ENCODE results near the gene FLOT2. TPM values are rescaled to one million over a fixed set of nuclear protein-coding genes. Genes with fewer than 3 reads are reported as not detected.

The FLOT2 gene, protein sequence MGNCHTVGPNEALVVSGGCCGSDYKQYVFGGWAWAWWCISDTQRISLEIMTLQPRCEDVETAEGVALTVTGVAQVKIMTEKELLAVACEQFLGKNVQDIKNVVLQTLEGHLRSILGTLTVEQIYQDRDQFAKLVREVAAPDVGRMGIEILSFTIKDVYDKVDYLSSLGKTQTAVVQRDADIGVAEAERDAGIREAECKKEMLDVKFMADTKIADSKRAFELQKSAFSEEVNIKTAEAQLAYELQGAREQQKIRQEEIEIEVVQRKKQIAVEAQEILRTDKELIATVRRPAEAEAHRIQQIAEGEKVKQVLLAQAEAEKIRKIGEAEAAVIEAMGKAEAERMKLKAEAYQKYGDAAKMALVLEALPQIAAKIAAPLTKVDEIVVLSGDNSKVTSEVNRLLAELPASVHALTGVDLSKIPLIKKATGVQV
- total RNA-seq (10 to 100 TPM; 34.9 to 39.6 TPM), polyA plus RNA-seq (ENCODE audit: insufficient read length in 2 of 2) (100 to 1,000 TPM; 129 to 138 TPM)
- long read RNA-seq, donor 1, transcript FLOT2-210 (11 exons, 2,585 nt): minor isoform, 6 of 29 reads
- long read RNA-seq, donor 1, transcript FLOT2-202 (11 exons, 2,618 nt): major isoform, 21 of 29 reads
- long read RNA-seq, donor 1, partial matches to known transcripts: 0 of 29 reads
- long read RNA-seq, donor 1, other reads (novel, unspliced or antisense): 0 of 29 reads
- long read RNA-seq, donor 2, transcript FLOT2-202 (11 exons, 2,618 nt): major isoform, 12 of 36 reads
- long read RNA-seq, donor 2, partial matches to known transcripts: 22 of 36 reads
- long read RNA-seq, donor 2, other reads (novel, unspliced or antisense): 0 of 36 reads
- long read RNA-seq, donor 3, transcript FLOT2-202 (11 exons, 2,618 nt): major isoform, 11 of 14 reads
- long read RNA-seq, donor 3, partial matches to known transcripts: 0 of 14 reads
- long read RNA-seq, donor 3, other reads (novel, unspliced or antisense): 0 of 14 reads
- long read RNA-seq, donor 4, transcript FLOT2-202 (11 exons, 2,618 nt): major isoform, 9 of 10 reads
- long read RNA-seq, donor 4, partial matches to known transcripts: 0 of 10 reads
- long read RNA-seq, donor 4, other reads (novel, unspliced or antisense): 0 of 10 reads

DNA sequence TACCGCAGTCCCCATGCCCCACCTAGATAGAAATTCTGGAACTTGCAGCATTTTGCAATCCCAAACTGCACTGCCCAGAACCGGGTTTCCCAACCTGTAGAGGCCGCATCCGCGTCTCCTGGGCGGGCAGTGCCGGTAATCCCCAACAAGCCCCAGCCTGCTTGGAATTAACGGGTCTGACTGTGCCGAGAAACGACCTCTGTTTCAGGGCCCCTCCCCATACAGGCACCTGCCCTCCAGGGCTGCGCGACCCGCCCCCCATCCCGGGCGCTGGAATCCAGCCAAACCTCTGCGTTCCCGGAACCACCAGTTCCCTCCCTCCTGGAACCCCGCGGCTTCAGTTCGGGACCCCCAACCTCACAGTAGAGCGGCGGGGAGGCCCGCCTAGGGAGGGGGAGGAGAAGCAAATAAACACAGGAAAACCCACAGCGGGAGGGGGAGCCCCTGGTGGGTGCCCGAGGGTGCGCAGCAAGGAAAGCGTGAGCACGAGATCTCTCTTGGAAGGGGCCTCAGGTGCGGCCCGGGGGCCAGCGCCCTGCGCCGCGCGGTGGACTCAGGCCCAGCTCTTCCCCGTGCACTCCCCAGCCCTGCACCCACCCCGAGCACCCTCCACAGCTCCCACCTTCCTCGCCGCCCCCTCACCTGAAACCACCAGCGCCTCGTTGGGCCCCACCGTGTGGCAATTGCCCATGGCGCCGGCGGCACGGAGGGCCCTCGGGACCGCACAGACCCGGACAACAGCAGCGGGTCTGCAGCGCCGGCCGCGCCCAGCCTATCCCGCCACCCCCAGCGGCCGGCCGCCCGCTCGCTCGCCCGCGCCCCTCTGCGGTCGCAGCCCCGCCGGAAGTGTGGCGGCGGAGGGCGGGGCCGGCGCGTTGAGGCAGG is at the start of gene FLOT2:
Gene FLOT2, minus strand, starts transcription at position 850 of the 885 bp plus-strand sequence. Its CDS starts 159 bp downstream, at position 691.
- Histone ChIP-seq H3K27ac (ENCODE audit: low read depth, low read length) (peak within 1 kb of the TSS; percentile 84), H3K4me1 (ENCODE audit: control insufficient read depth, insufficient read depth, low read length) (peaks cover 47% of the 10 kb centered on the region), H3K9me3 (ENCODE audit: control insufficient read depth, insufficient read depth, low read length) (no peaks in the 10 kb centered on the region), H3K27me3 (ENCODE audit: control insufficient read depth, insufficient read depth, low read length) (no peaks in the 10 kb centered on the region), H3K4me3 (ENCODE audit: low read depth, low read length) (peak within 1 kb of the TSS; percentile 88), H3K36me3 (ENCODE audit: control insufficient read depth, insufficient read depth, low read length) (peaks cover 39% of the 10 kb centered on the region)
- DNase-seq (ENCODE audit: low read depth in 4 of 6, low spot score in 6 of 6): peak in 4 of 6 donors; percentile 20 to 81 (median 64)
- under 1% methylated on average over 65 of the region's 73 CpGs for WGBS (ENCODE audit: insufficient coverage)

DNA sequence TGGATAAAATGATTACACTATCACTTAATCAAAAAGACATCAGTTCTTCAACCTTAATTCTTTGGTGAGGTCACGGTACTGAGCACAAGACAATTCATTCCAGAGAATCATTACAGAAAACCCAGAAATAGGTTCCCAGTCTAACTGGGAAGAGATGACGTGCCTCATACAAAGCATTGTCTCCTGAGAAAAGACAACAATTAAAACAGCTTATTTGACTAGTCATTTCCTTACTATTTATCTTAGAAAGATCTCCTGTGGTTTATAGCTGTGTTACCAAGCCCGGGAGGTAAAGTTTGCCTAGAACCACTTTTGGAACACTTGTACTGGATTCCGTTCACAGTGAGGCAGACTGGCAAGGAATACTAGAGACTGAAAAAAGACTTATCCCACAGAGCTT is 48.7 kb upstream of the FLOT2 start:
- Histone ChIP-seq H3K27ac (ENCODE audit: low read depth, low read length) (peak overlapping the region; percentile 22), H3K4me3 (ENCODE audit: low read depth, low read length) (no peak overlapping the region), H3K4me1 (ENCODE audit: control insufficient read depth, insufficient read depth, low read length) (peaks cover 40% of the 10 kb centered on the region), H3K27me3 (ENCODE audit: control insufficient read depth, insufficient read depth, low read length) (no peaks in the 10 kb centered on the region), H3K9me3 (ENCODE audit: control insufficient read depth, insufficient read depth, low read length) (no peaks in the 10 kb centered on the region), H3K36me3 (ENCODE audit: control insufficient read depth, insufficient read depth, low read length) (peaks cover 13% of the 10 kb centered on the region)
- WGBS (ENCODE audit: insufficient coverage): 20% methylated on average over 3 of the region's 4 CpGs
- peak in 1 of 6 donors; percentile 35 for DNase-seq (ENCODE audit: low read depth in 4 of 6, low spot score in 6 of 6)

DNA sequence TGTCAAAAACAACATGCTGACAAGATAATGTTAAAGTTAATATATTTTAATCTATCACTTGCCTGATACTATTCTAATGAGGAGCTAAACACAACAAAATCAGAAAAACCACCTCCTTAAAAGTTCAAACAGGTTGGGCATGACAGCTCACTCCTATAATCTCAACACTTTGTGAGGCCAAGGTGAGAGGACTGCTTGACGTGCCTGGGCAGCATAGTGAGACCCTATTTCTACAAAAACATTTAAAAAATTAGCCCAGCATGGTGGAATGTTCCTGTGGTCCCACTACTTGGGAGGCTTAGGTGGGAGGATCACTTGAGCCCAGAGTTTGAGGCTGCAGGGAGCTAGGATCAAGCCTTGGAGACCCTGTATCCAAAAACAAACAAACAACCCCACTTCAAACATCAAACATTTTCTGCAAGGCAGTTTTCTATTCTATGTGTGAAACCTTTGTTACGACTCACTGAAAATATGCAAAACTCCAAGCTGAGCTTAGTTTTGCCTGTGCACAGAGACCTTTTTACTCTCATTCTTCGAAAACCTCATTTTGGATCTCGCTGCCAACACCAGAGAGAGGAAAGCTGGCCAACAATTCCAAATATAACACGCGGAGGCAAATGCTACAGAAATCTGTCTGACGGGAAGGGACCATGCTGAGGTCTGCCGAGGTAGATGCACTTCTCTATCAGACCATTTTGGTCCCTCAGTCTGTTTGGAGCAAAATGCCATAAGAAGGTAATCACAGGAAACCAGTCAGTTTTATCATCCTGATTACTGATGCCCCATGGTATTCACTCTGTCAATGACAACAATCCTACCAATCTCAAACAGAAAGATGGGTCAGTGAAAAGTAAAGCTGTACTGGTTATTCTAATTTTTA is 47.6 kb upstream of the FLOT2 start:
- Histone ChIP-seq H3K27ac (ENCODE audit: low read depth, low read length) (peak overlapping the region; percentile 45), H3K36me3 (ENCODE audit: control insufficient read depth, insufficient read depth, low read length) (peaks cover 13% of the 10 kb centered on the region), H3K4me1 (ENCODE audit: control insufficient read depth, insufficient read depth, low read length) (peaks cover 34% of the 10 kb centered on the region), H3K27me3 (ENCODE audit: control insufficient read depth, insufficient read depth, low read length) (no peaks in the 10 kb centered on the region), H3K9me3 (ENCODE audit: control insufficient read depth, insufficient read depth, low read length) (no peaks in the 10 kb centered on the region), H3K4me3 (ENCODE audit: low read depth, low read length) (no peak overlapping the region)
- WGBS (ENCODE audit: insufficient coverage): 27% methylated on average over 5 of the region's 8 CpGs
- peak in 1 of 6 donors; percentile 67 for DNase-seq (ENCODE audit: low read depth in 4 of 6, low spot score in 6 of 6)

DNA sequence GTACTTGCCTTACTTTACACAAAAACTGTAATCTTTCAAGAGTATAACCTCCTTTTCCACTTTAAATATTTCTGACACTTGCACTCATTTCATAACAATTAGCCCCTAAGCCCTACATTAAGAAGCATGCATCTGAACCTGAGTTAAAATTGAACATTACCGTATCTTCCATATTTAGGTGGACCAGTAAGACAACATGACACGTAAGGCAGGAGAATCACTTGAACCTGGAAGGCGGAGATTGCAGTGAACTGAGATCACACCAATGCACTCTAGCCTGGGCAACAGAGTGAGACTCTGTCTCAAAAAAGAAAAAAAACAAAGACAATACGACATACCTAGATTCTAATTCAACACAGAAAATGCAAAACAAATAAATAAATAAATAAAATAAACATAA is 46.8 kb upstream of the FLOT2 start:
- no peak for DNase-seq (ENCODE audit: low read depth in 4 of 6, low spot score in 6 of 6)
- H3K9me3 ChIP-seq (ENCODE audit: control insufficient read depth, insufficient read depth, low read length): no peaks in the 10 kb centered on the region
- peaks cover 8% of the 10 kb centered on the region for H3K36me3 ChIP-seq (ENCODE audit: control insufficient read depth, insufficient read depth, low read length)
- H3K4me1 ChIP-seq (ENCODE audit: control insufficient read depth, insufficient read depth, low read length): peaks cover 33% of the 10 kb centered on the region
- H3K27me3 ChIP-seq (ENCODE audit: control insufficient read depth, insufficient read depth, low read length): no peaks in the 10 kb centered on the region
- H3K27ac ChIP-seq (ENCODE audit: low read depth, low read length): no peak overlapping the region
- no peak overlapping the region for H3K4me3 ChIP-seq (ENCODE audit: low read depth, low read length)
- WGBS (ENCODE audit: insufficient coverage): 100% methylated on average over 3 of the region's 4 CpGs

DNA sequence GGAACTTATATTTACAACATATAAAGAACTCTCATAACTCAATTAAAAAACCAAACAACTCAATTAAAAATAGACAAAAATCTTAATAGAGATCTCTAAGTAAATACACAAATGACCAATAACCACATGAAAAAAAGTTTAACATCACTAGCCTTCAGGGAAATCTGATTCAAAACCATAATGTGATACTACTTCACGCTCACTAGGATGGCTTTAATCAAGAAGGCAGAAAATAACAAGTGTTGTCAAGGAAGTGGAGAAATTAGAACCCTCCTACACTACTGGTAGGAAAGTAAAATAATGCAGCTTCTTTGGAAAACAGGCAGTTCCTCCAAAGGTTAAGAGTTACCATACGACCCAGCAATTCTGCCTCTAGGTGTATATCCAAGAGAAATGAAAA is 45.4 kb upstream of the FLOT2 start:
- Histone ChIP-seq H3K36me3 (ENCODE audit: control insufficient read depth, insufficient read depth, low read length) (peaks cover 4% of the 10 kb centered on the region), H3K27me3 (ENCODE audit: control insufficient read depth, insufficient read depth, low read length) (no peaks in the 10 kb centered on the region), H3K27ac (ENCODE audit: low read depth, low read length) (no peak overlapping the region), H3K4me1 (ENCODE audit: control insufficient read depth, insufficient read depth, low read length) (peaks cover 35% of the 10 kb centered on the region), H3K9me3 (ENCODE audit: control insufficient read depth, insufficient read depth, low read length) (no peaks in the 10 kb centered on the region), H3K4me3 (ENCODE audit: low read depth, low read length) (no peak overlapping the region)
- DNase-seq (ENCODE audit: low read depth in 4 of 6, low spot score in 6 of 6): no peak
- WGBS (ENCODE audit: insufficient coverage): 88% methylated on average over 1 of the region's 2 CpGs

DNA sequence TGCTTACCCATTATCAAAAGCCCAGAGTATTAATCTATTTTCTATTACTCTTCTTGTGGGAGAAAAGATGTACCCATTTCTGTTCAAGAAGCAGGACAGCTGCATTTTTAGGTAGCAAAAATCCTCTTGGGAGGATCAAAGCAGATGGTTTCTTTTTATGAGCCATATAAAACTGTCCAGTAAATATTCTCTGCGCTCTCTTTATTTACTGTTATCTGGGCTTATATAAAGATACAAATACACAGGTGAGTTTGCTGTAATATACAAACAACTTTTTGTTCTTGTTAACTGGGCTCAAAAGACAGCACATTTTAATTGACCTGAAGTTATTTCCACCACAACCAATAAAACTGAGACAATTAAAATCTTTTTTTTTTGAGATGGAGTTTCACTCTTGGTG is 43.7 kb upstream of the FLOT2 start:
- peaks cover 4% of the 10 kb centered on the region for H3K36me3 ChIP-seq (ENCODE audit: control insufficient read depth, insufficient read depth, low read length)
- no CpG with 5 or more reads among the region's 1 CpG for WGBS (ENCODE audit: insufficient coverage)
- H3K4me3 ChIP-seq (ENCODE audit: low read depth, low read length): no peak overlapping the region
- no peaks in the 10 kb centered on the region for H3K9me3 ChIP-seq (ENCODE audit: control insufficient read depth, insufficient read depth, low read length)
- no peaks in the 10 kb centered on the region for H3K27me3 ChIP-seq (ENCODE audit: control insufficient read depth, insufficient read depth, low read length)
- DNase-seq (ENCODE audit: low read depth in 4 of 6, low spot score in 6 of 6): no peak
- peaks cover 25% of the 10 kb centered on the region for H3K4me1 ChIP-seq (ENCODE audit: control insufficient read depth, insufficient read depth, low read length)
- no peak overlapping the region for H3K27ac ChIP-seq (ENCODE audit: low read depth, low read length)

DNA sequence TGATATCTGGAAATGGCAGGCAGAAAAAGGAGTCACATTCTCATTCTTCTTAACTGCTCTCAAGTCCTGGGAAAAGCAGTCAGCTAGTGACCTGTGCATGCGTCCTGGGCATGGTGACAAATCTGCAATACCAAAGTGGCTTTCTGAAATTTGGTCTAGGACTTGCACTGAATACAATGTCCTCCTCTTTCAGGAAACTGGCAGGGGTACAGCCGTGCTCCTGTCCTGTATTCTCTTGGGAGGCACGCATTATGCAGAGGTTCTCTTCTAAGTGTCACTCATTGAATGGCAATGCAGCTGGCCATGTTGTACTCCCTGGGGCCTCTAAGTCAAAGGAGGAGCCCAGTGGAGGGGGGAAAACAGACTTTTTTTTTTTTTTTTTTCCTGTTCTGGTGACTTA is 43.1 kb upstream of the FLOT2 start:
- peak in 2 of 6 donors; percentile 75 to 82 for DNase-seq (ENCODE audit: low read depth in 4 of 6, low spot score in 6 of 6)
- Histone ChIP-seq H3K36me3 (ENCODE audit: control insufficient read depth, insufficient read depth, low read length) (peaks cover 4% of the 10 kb centered on the region), H3K4me3 (ENCODE audit: low read depth, low read length) (no peak overlapping the region), H3K9me3 (ENCODE audit: control insufficient read depth, insufficient read depth, low read length) (no peaks in the 10 kb centered on the region), H3K27ac (ENCODE audit: low read depth, low read length) (peak overlapping the region; percentile 44), H3K27me3 (ENCODE audit: control insufficient read depth, insufficient read depth, low read length) (no peaks in the 10 kb centered on the region), H3K4me1 (ENCODE audit: control insufficient read depth, insufficient read depth, low read length) (peaks cover 21% of the 10 kb centered on the region)
- 7% methylated on average over 3 of the region's 3 CpGs for WGBS (ENCODE audit: insufficient coverage)

DNA sequence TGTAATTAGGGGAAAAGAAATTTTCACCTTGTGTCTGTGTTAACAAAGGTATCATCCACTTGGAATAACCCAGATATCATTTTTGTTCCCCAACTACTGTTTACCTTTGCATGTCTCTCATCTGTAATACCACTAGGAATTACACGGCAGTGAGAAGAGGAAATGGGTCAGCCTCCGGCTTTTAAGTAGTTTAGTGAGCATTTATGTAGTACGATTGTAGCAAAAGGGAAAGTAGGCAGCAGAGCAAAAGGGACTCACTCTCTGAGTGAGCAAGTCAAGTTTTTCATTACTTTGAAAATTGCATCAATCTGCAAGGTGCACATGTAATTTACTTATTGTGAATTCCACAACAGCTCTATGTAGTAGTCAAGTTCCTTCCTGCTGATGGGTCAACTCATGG is 42.6 kb upstream of the FLOT2 start:
- Histone ChIP-seq H3K27me3 (ENCODE audit: control insufficient read depth, insufficient read depth, low read length) (no peaks in the 10 kb centered on the region), H3K4me1 (ENCODE audit: control insufficient read depth, insufficient read depth, low read length) (peaks cover 17% of the 10 kb centered on the region), H3K27ac (ENCODE audit: low read depth, low read length) (peak overlapping the region; percentile 44), H3K4me3 (ENCODE audit: low read depth, low read length) (no peak overlapping the region), H3K9me3 (ENCODE audit: control insufficient read depth, insufficient read depth, low read length) (no peaks in the 10 kb centered on the region), H3K36me3 (ENCODE audit: control insufficient read depth, insufficient read depth, low read length) (peaks cover 4% of the 10 kb centered on the region)
- DNase-seq (ENCODE audit: low read depth in 4 of 6, low spot score in 6 of 6): no peak
- WGBS (ENCODE audit: insufficient coverage): no CpG with 5 or more reads among the region's 3 CpGs
